Osteoblast (primary cell): ENCODE data around the gene PRKAB2. TPM values are rescaled to one million over a fixed set of nuclear protein-coding genes. Genes with fewer than 3 reads are reported as not detected.

Experiments used
- DNase-seq: peaks from one replicate; pipeline ENCODE4 v3.0.0; 2011; ENCODE audit warnings: low spot score, mixed read lengths; ENCODE audit not compliant: insufficient read length; ENCODE audit errors: missing footprints
- H2AFZ ChIP-seq: 2 replicates; pipeline ENCODE4 v1.6.0; 2011; ENCODE audit warnings: mild to moderate bottlenecking, low read length
- H3K27ac ChIP-seq: 2 replicates; pipeline ENCODE4 v1.5.1; 2011; ENCODE audit warnings: mild to moderate bottlenecking, low read depth, low read length, moderate library complexity
- H3K27me3 ChIP-seq: 2 replicates; pipeline ENCODE4 v1.6.0; 2012; ENCODE audit warnings: mild to moderate bottlenecking, control low read depth, inconsistent platforms, low read length, moderate library complexity; ENCODE audit not compliant: insufficient read depth
- H3K36me3 ChIP-seq: 2 replicates; pipeline ENCODE4 v1.5.1; 2011; ENCODE audit warnings: mild to moderate bottlenecking, low read length, control low read depth, moderate library complexity; ENCODE audit not compliant: insufficient read depth
- H3K4me1 ChIP-seq: 2 replicates; pipeline ENCODE4 v1.5.1; 2011; ENCODE audit warnings: mild to moderate bottlenecking, low read length, control low read depth, moderate library complexity; ENCODE audit not compliant: insufficient read depth
- H3K4me2 ChIP-seq: 2 replicates; pipeline ENCODE4 v1.6.0; 2011; ENCODE audit warnings: mild to moderate bottlenecking, low read length; ENCODE audit not compliant: insufficient read depth
- H3K4me3 ChIP-seq: fragments of 200-600 bp; sonication (generic); 3 replicates; pipeline ENCODE4 v1.5.1; 2012; ENCODE audit warnings: mild to moderate bottlenecking, low read length, inconsistent platforms; ENCODE audit not compliant: insufficient read depth
- H3K79me2 ChIP-seq: 2 replicates; pipeline ENCODE4 v1.6.0; 2012; ENCODE audit warnings: mild to moderate bottlenecking, low read length, control low read depth, inconsistent platforms; ENCODE audit not compliant: insufficient read depth
- H3K9me3 ChIP-seq: 2 replicates; pipeline ENCODE4 v1.5.1; 2011; ENCODE audit warnings: low read depth, low read length, control low read depth
- H4K20me1 ChIP-seq: 2 replicates; pipeline ENCODE4 v1.6.0; 2012; ENCODE audit warnings: mild to moderate bottlenecking, low read length, control low read depth; ENCODE audit not compliant: insufficient read depth
- total RNA-seq: library from RNA; depleted of rRNA; stranded (reverse); fragments of >200 nt; gene quantifications from 2 replicates; pipeline ENCODE4 v1.2.3, GENCODE V29; 2012
- TF ChIP-seq, protein P1 (sequence below): IDR thresholded peaks from 2 replicates; pipeline ENCODE4 v1.5.1; 2011; ENCODE audit warnings: mild to moderate bottlenecking, low read depth, low read length, moderate library complexity; ENCODE audit errors: extremely low read depth

The PRKAB2 gene
- total RNA-seq, 1 donor, result 22.8 TPM

- no peak for DNase-seq
- H3K9me3 ChIP-seq, result no peaks in the 10 kb centered on the region
- no peaks in the 10 kb centered on the region for H3K4me1 ChIP-seq
- no peak overlapping the region for H3K27ac ChIP-seq
- H4K20me1 ChIP-seq, result no peaks in the 10 kb centered on the region
- TF ChIP-seq, protein P1, sequence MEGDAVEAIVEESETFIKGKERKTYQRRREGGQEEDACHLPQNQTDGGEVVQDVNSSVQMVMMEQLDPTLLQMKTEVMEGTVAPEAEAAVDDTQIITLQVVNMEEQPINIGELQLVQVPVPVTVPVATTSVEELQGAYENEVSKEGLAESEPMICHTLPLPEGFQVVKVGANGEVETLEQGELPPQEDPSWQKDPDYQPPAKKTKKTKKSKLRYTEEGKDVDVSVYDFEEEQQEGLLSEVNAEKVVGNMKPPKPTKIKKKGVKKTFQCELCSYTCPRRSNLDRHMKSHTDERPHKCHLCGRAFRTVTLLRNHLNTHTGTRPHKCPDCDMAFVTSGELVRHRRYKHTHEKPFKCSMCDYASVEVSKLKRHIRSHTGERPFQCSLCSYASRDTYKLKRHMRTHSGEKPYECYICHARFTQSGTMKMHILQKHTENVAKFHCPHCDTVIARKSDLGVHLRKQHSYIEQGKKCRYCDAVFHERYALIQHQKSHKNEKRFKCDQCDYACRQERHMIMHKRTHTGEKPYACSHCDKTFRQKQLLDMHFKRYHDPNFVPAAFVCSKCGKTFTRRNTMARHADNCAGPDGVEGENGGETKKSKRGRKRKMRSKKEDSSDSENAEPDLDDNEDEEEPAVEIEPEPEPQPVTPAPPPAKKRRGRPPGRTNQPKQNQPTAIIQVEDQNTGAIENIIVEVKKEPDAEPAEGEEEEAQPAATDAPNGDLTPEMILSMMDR, result no peak
- no peak overlapping the region for H3K4me3 ChIP-seq
- no peaks in the 10 kb centered on the region for H3K36me3 ChIP-seq
- no peaks in the 10 kb centered on the region for H3K27me3 ChIP-seq
- no peaks in the 10 kb centered on the region for H3K79me2 ChIP-seq
- H2AFZ ChIP-seq, result no peak overlapping the region
- H3K4me2 ChIP-seq, result no peak overlapping the region
These were observed 36.3 kb upstream of the PRKAB2 start for GRCh38 chr1:147208619-147209018.

GRCh38 chr1:147207192-147207591 is 34.9 kb upstream of the PRKAB2 start:
- Histone ChIP-seq H3K27me3 (no peaks in the 10 kb centered on the region), H3K27ac (no peak overlapping the region), H3K4me1 (no peaks in the 10 kb centered on the region), H2AFZ (no peak overlapping the region), H3K36me3 (no peaks in the 10 kb centered on the region), H3K79me2 (no peaks in the 10 kb centered on the region), H4K20me1 (no peaks in the 10 kb centered on the region), H3K9me3 (no peaks in the 10 kb centered on the region), H3K4me3 (no peak overlapping the region), H3K4me2 (no peak overlapping the region)
- DNase-seq, result no peak
- TF ChIP-seq, protein P1, result no peak

GRCh38 chr1:147204080-147204479 is 31.8 kb upstream of the PRKAB2 start:
- TF ChIP-seq, protein P1, result no peak
- no peak overlapping the region for H2AFZ ChIP-seq
- DNase-seq, result no peak
- H3K4me2 ChIP-seq, result no peak overlapping the region
- H4K20me1 ChIP-seq, result no peaks in the 10 kb centered on the region
- H3K36me3 ChIP-seq, result no peaks in the 10 kb centered on the region
- H3K4me1 ChIP-seq, result no peaks in the 10 kb centered on the region
- no peak overlapping the region for H3K4me3 ChIP-seq
- no peak overlapping the region for H3K27ac ChIP-seq
- no peaks in the 10 kb centered on the region for H3K9me3 ChIP-seq
- no peaks in the 10 kb centered on the region for H3K27me3 ChIP-seq
- no peaks in the 10 kb centered on the region for H3K79me2 ChIP-seq

DNA sequence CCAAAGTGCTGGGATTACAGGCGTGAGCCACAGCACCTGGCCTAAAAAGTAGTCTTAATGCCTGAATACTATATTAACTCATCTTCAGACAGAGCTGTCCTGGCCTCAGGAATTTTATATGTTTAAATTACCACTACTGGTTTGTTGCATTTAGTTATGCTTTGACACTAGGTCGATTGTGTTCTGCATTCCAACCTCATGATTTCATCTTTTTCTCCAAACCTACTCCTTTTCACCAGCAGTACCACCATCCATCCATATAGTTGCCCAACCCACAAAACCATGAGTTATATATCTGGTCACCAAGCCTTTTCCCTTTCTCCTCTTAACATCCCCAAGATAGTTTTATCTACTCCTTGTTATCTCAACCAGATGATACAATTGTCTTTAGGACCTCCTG is 30.3 kb upstream of the PRKAB2 start:
- Histone ChIP-seq H3K9me3 (no peaks in the 10 kb centered on the region), H3K4me1 (no peaks in the 10 kb centered on the region), H2AFZ (no peak overlapping the region), H3K27me3 (no peaks in the 10 kb centered on the region), H4K20me1 (no peaks in the 10 kb centered on the region), H3K27ac (no peak overlapping the region), H3K36me3 (no peaks in the 10 kb centered on the region), H3K4me2 (no peak overlapping the region), H3K79me2 (no peaks in the 10 kb centered on the region), H3K4me3 (no peak overlapping the region)
- TF ChIP-seq, protein P1, result no peak
- DNase-seq, result no peak
